Mammary epithelial cell (primary cell): ENCODE measurements around the gene DNAH9.

Experiments
- CTCF ChIP-seq, 2 donors: IDR thresholded peaks in 1 of 2; conservative IDR thresholded peaks in 1 of 2; 2 replicates each; pipeline ENCODE4 v1.5.1; 2011 to 2012; ENCODE audit warnings: inconsistent platforms in 2 of 2, low read length in 2 of 2, mild to moderate bottlenecking in 2 of 2, control low read depth in 1 of 2, low read depth in 1 of 2; ENCODE audit not compliant: insufficient read depth in 1 of 2; ENCODE audit errors: extremely low read depth in 1 of 2
- EZH2 ChIP-seq: IDR thresholded peaks from 2 replicates; pipeline ENCODE4 v1.6.1; 2012; ENCODE audit warnings: low read length, inconsistent platforms, borderline replicate concordance

- TF ChIP-seq CTCF (conservative IDR thresholded peaks at IDR 0.05 in 1 of 2, IDR thresholded peaks at IDR 0.05 in 1 of 2; ENCODE audit: extremely low read depth in 1 of 2, insufficient read depth in 1 of 2, low read depth in 1 of 2, low read length in 2 of 2) (no peak), EZH2 (no peak)
Measured at GRCh38 chr17:11779892-11780291, 181.6 kb downstream of the DNAH9 start.
